DMS 273 (cell line): ENCODE measurements around the gene IFNAR2.
"Not testable (repeated sequence)": the region's sequence is repeated elsewhere in the genome, so short reads cannot be mapped to it uniquely, and the experiment has no call there.

Experiments used
- DNase-seq: peaks from one replicate; lab custom pipeline; 2025; ENCODE audit not compliant: unreplicated experiment; lab: John Stamatoyannopoulos, UW

The IFNAR2 gene

DNA sequence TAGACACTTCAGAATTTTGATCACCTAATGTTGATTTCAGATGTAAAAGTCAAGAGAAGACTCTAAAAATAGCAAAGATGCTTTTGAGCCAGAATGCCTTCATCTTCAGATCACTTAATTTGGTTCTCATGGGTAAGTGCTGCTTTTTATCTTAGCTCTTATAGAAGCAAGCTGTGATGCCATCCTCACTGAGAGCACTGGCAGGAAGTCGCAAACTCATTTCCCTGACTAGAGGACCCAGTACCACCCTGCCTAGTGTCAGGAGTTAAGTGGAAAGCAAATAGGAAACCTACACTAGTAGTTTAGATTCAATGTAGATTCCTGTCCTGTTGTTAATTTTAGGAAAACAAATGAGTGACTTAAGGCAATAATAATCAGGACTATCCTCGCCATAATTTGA, 12.1 kb downstream of the IFNAR2 start:
- DNase-seq = no peak

DNA sequence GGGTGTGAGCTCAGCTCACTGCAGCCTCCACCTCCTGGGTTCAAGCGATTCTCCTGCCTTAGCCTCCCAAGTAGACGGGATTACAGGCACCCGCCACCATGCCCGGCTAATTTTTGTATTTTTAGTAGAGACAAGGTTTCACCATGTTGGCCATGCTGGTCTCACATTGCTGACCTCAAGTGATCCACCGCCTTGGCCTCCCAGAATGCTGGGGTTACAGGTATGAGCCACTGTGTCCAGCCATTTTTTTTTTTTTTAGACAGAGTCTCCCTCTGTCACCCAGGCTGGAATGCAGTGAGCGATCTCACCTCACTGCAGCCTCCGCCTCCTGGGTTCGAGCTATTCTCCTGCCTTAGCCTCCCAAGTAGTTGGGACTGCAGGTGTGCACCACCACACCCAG, 13.1 kb downstream of the IFNAR2 start:
- not testable (repeated sequence) for DNase-seq

DNA sequence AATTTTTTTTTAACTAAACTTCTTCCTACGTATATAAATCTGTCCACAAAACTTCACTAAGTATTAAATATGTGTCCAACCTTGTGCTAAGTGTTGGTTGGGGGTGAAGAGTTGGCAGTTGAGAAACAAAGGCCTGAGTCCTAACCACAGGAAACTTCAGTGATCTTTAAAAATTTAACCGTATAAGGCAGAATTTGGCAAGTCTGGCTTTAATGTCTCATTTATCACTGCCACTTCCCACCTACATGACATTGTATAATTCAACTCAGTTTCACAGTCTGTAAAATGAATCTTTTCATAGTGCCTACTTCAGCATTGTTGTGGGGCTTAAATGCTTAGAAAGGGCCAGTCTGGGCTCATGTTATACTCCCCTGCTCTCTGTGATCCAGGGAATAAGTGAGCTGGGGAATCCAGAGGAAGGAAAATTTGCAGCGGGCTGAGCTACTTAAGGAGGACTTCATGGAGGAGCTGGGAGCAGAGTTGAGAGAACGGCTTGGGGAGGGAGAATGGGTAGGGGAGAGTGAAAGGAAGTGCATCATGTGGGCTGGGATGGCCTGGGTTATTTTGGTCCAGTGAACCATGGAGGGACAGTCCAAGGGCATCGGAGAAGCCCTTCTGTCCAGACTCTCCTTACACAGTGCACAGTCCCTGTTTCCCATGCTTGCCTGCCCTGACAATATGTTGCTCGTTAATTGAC, 14.5 kb downstream of the IFNAR2 start:
- DNase-seq = no peak

DNA sequence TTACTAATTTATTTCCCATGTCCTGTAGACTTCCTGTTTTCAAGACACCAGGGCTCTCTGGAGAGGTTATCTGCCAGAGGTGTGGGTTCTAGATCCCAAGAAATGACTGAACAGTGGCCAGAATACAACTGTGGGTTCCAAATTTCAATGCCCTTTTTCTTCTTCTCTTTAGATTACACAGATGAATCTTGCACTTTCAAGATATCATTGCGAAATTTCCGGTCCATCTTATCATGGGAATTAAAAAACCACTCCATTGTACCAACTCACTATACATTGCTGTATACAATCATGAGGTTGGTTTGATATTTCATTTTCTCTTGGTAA, 15.0 kb downstream of the IFNAR2 start:
- no peak for DNase-seq

DNA sequence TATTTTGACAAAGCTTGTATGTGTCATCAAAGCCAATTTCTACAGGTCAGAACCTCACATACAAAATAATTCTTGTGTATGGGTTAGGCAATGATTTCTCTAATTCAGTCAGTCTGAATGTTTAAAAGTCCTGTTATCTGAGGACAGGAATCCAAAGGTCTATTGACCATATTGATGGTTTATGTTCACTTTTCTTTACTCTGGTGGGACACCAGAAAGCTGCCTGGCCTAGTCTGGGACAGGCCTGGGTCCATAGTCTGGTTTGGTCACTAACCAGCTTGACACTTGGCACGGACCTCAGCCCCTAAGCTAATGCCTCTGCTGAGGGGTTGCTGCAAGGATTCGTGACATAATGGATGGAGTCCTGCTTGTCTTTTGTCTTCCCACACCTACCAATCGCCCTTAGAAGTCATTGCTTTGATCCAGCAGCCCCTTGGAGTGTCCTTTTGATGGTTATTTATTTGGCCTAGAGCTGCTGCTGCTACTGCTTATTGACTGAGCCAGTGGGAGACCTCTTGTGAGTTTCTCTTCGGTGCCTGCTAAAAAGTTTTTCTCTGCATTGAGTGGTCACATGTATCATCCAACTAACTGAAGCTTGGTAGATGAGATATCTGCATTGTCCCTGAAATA, 15.7 kb downstream of the IFNAR2 start:
- DNase-seq = no peak

DNA sequence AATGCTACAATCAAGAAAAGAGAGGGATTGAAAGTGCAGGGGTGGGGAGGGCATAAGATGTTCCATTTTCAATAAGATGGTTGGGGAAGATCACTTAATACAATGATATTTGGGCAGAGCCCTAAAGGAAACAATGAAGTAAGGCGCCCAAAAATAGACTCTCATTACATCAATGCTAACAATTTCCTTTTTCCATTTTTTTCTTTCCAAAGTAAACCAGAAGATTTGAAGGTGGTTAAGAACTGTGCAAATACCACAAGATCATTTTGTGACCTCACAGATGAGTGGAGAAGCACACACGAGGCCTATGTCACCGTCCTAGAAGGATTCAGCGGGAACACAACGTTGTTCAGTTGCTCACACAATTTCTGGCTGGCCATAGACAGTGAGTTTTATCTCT, 16.8 kb downstream of the IFNAR2 start:
- DNase-seq = no peak

DNA sequence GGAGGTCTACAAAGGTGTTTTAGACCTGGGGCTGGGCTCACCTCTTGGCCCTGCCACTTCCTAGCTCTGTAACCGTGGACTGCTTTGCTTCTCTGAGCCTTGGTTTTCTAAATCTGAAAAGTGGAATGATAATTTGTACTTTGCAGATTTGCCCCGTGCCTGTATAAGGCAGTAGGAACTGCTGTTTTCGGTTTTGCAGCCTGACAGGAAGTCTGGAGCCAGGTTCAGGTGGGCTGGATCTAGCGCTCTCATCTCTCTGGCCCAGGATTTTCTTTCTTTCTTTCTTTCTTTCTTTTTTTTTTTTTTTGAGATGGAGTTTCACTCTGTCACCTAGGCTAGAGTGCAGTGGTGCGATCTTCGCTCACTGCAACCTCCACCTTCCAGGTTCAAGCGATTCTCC, 17.2 kb downstream of the IFNAR2 start:
- DNase-seq = no peak

DNA sequence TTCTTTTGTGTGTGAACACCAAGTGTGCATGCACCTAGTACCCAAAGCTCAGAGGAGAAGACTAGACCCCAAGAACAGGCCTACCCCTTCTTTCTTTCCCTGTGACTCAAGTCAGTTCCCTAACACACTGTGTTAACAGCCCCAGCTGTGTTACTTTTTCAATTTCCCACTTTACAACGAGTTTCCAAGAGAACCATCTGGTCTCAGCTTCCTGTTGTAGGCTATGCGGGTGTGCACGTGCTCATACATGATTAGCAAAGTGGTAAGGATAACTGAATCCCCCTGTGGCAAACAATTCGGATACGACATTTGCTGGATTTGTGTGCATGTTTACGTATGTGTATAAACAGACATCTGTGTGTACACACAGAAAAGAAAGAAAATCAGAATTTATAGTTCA, 17.9 kb downstream of the IFNAR2 start:
- DNase-seq = peak; percentile 56

DNA sequence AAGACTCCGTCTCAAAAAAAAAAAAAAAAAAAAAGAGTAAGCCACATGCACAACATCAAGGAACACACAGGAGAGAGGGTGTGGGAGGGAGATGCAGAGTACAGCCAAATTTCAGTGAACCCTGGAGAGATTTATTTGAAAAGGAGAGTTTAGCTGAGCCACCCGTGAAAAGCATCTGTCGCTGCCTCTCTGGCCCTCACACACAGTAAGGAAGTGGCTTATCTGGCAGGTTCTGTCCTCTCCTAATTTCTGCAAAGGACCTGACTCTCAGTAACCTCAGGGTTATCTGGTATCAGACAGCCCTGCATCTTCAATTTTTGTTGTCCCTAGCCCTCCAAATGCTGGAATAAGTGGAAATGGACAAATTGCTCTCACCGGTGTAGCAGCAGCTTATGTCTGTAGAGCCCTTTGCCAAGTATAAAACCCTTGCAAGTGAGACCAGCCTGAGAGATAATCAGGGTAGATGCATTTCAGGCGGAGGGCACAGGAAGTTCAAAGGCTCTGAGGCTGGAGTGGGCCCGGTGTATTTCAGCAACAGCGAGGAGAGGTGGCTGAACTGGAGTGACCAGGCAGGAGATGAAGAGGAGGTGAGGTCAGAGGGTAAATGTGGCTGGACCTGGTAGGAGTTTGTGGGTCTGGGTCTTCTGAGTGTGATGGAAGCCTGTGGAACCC, 19.7 kb downstream of the IFNAR2 start:
- no peak for DNase-seq

DNA sequence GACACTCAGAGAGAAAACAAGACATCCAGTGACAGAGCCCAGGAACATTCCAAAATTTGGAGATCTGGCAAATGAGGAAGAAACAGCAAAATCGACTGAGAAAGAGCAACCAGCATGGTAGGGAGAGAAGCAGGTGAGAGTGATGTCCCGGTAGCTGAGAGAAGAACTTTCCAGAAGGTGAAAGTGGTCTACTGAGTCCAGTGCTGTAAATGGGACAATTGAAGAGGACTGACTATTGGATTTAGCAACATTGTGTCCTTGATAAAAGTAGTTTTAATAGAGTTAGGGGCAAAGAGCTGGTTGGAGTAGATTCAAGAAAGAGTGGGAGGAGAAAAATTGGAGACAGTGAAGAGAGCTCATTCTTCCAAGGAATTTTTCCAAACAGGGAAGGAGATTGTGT, 21.4 kb downstream of the IFNAR2 start:
- DNase-seq = no peak

DNA sequence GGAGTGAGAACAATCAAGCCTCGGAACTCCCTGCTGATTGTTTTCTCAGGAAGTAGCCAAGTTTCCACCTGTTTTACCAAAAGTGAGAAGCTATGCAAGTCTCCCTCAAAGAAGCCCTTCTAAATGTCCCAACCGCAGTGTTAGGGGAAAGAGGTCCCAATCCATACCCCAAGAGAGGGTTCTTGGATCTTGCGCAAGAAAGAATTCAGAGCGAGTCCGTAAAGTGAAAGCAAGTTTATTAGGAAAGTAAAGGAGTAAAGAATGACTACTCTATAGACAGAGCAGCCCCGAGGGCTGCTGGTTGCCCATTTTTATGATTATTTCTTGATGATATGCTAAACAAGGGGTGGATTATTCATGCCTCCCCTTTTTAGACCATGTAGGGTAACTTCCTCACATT, 23.6 kb downstream of the IFNAR2 start:
- DNase-seq = not testable (repeated sequence)

DNA sequence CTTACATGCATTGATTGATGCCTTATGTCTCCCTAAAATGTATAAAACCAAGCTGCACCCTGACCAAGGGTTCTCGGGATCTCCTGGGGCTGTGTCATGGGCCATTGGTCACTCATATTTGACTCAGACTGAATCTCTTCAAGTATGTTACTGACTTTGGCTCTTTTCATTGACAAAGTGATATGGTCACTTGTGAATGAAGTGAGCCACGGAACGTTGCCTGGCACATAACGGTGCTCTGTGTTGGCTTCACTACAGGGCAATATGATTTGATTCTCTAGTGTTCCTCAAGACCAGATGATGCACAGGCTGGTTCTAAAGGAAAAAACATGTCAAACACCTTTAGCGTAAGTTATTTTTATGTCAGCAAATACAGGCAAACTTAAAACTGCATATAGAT, 25.0 kb downstream of the IFNAR2 start:
- no peak for DNase-seq

DNA sequence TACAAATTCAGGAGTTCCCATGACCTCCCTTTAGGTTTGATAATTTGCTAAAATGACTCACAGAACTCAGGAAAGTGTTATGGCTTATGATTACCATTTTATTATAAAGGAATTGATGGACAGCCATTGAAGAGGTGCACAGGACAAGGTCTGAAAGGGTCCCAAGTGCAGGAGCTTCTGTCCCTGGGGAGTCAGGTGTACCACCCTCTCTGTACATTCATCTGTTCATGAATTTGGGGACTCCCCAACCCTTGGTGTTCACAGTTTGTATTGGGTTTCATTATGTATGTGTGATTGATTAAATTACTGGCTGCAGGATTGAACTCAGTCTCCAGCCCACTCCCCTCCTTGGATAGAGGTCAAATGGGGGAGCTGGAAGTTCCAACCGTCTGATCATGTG, 25.7 kb downstream of the IFNAR2 start:
- DNase-seq = no peak

DNA sequence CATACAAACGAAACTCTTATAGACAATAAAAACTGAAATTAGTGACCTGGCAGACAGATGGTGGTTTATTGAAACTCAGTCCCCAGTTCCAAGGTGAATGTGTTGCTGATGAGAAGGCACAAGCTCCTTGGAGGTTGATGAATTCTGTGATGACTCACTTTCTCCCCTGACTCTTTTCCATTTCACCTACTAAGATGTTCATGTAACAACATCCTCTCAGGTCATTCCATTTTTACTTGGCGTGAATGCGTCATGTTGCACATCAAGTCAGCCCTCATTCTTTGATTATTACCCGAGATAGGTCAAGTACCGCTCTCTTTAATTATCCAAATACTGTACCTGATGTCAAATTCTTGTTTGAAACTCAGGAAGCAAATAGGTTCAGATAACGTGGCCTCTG, 26.3 kb downstream of the IFNAR2 start:
- DNase-seq = no peak

DNA sequence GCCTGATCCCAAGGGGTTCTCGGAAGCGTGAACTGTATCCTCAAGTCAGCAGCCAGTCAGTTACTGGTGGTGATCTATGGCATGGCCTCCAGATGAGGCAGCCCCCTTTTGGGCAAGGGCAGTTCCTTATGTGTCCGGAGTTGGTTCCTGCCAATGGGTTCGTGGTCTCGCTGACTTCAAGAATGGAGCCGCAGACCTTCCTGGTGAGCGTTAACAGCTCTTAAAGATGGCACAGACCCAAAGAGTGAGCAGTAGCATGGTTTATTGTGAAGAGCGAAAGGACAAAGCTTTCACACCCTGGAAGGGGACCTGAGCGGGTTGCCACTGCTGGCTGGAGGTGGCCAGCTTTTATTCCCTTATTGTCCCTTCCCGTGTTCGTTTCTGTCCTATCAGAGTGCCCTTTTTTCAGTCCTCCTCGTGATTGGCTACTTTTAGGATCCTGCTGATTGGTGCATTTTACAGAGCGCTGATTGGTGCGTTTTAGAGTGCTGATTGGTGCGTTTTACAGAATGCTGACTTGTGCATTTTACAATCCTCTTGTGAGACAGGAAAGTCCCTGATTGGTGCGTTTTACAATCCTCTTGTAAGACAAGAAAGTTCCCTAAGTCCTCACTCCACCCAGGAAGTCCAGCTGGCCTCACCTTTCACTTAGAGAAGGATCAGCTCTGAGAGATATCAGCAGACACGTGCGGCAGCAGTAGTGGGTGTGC, 27.5 kb downstream of the IFNAR2 start:
- DNase-seq = no peak

DNA sequence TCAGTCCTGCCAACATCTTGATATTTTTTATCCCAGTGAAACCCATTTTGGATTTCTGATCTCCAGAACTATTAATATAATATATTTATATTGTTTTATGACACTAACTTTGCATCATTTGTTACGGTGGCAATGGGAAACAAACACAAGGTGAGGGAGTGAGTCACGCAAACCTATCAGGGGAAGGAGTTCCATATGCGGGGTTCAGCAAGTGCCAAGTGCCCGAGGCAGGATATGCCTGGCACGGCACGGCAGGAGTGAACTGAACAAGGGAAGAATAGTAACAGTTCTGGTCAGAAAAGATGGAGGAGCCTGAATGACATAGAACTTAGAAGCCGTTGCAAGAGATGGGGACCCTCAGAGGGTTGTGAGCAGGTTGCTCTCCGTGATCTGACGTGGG, 28.7 kb downstream of the IFNAR2 start:
- no peak for DNase-seq

DNA sequence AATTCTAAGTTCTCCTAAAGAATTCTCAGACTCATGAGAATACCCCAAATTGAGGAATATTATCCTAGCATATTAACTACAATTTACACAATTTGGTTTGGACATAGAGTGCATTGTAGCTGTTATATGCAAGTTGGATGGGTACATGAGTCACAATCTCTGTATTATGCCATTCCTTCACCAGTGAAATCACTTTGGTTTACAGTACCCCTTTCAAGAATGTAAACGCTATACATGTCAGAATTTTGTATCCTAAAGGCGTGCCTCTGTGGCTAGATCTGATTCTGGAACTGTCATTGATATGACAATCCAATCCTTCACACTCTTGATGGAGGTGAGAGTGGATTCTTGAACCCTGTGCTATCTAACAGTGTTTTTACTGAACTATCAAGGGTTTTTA, 29.7 kb downstream of the IFNAR2 start:
- DNase-seq = no peak

DNA sequence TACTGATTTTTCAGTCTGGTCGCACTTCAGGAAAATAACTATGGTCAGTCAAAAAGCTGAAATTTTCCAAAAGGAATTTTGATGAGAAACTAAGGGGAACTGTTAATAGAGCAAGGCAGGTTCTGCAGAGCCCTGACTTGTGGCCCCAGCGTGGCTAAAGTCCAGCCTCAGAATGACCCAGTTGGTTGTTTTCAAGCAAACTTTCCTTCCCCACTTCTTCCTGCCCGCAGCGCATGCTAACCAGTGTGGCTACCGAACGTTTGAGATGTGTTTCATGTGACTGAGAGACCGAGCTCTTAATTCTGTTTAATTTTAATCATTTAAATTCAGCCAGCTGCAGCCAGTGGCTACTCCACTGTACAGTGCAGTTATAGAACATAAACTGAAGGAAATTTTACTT, 30.3 kb downstream of the IFNAR2 start:
- no peak for DNase-seq

DNA sequence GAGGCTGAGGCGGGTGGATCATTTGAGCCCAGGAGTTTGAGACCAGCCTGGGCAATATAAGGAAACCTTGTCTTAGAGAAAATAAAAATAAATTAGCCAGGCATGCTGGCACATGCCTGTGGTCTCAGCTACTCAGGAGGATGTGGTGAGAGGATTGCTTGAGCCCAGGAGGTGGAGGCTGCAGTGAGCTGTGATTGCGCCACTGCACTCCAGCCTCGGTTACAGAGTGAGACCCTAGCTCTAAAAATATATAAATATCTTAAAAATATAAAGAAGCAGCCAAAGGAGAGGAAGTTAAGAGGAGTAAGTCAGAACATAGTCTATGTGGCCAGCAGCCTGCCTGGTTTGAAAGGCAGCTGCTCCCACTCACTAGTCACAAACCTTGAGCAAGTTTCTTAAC, 31.9 kb downstream of the IFNAR2 start:
- no peak for DNase-seq

DNA sequence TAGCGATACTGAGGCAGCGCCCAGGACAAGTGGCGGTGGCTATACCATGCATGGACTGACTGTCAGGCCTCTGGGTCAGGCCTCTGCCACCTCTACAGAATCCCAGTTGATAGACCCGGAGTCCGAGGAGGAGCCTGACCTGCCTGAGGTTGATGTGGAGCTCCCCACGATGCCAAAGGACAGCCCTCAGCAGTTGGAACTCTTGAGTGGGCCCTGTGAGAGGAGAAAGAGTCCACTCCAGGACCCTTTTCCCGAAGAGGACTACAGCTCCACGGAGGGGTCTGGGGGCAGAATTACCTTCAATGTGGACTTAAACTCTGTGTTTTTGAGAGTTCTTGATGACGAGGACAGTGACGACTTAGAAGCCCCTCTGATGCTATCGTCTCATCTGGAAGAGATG, 33.2 kb downstream of the IFNAR2 start:
- DNase-seq = no peak

DNA sequence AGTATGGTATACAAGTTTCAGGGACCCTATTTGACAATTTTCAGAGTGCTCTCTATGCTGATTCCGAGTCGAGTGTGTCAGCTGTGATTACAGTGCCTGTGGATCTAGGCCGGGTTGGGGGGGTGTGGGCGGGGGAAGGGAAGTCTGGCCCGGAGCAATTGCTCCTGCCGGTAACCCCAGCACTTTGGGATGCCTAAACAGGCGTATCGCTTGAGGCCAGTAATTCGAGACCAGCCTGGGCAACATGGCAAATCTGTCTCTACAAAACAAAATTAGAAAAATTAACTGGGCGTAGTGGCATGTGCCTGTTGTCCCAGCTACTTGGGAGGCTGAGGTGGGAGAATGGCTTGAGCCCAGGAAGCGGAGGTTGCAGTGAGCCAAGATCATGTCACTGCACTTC, 34.8 kb downstream of the IFNAR2 start:
- DNase-seq = no peak

DNA sequence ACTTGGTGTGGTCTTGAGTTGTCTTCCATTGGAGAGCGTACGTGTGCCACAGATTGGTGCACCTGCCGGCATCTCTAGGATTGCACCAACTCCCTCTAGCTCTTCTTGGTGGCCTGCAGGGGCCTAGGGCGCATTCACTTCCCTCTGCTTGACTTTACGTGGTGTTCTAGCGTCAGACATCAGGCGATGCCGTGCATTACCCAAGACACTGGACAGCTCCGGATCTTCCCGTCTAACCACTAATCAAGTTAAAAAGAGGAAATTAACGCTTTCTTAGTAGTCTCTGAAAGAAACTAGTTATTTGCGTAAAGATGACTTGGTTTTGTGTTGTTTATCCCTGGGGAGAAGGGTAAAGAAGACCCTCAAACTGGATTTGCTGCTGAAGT, 35.9 kb downstream of the IFNAR2 start:
- peak; percentile 28 for DNase-seq
